HCT116 (cell line): ENCODE results near the gene TNKS1BP1. TPM values are rescaled to one million over a fixed set of nuclear protein-coding genes. Genes with fewer than 3 reads are reported as not detected.

Source experiments
- ATAC-seq: fragments of 200-7000 bp; cut with Tn5 transposase; 2 replicates; pipeline ENCODE4 v1.9.1; 2020; ENCODE audit warnings: mild to moderate bottlenecking, moderate library complexity
- BruUV-seq: library from RNA; stranded (reverse); fragments of 400-500 nt; replicated peaks from 2 replicates; lab custom pipeline; 2021; lab: Mats Ljungman, UMichigan
- CTCF ChIA-PET: fragments of 300-600 bp; sonication (Branson Sonifier 250); formaldehyde crosslinking; loops from one replicate; lab custom pipeline; 2021; ENCODE audit warnings: antibody characterized with exemption; lab: Charles Lee
- POLR2A ChIA-PET: fragments of 300-600, 350-600 bp; sonication (Branson Sonifier 250); formaldehyde crosslinking; loops from one replicate; lab custom pipeline; 2021; ENCODE audit warnings: antibody characterized with exemption; lab: Charles Lee
- RAD21 ChIA-PET, 2 experiments: fragments of 300-600 bp; sonication (Branson Sonifier 250); formaldehyde crosslinking; loops; one replicate each; lab custom pipeline; 2023; ENCODE audit warnings: low total read pairs in 2 of 2; ENCODE audit not compliant: uncharacterized antibody in 2 of 2, unreplicated experiment in 2 of 2, low non-redundant PET in 1 of 2; lab: Charles Lee
- DNase-seq: peaks from one replicate; pipeline ENCODE4 v3.0.0-alpha.2; 2010; ENCODE audit warnings: low read depth, low spot score
- H2AFZ ChIP-seq: fragments of 200-600 bp; shearing (Covaris generic), sonication (generic); 2 replicates; pipeline ENCODE4 v1.6.1; 2017; ENCODE audit warnings: low read depth, mixed run types, mixed read lengths, antibody characterized with exemption, low read length; ENCODE audit not compliant: poor library complexity, severe bottlenecking
- H3K27ac ChIP-seq: 2 replicates; pipeline ENCODE4 v1.5.1; 2012; ENCODE audit warnings: low read depth, low read length
- H3K27me3 ChIP-seq: fragments of 200-600 bp; sonication (generic); 2 replicates; pipeline ENCODE4 v1.6.1; 2016; ENCODE audit warnings: mixed run types, low read length, mixed read lengths; ENCODE audit not compliant: insufficient read depth
- H3K36me3 ChIP-seq, 2 experiments: fragments of 200-500 bp in 1 of 2; fragments of 200-600 bp in 1 of 2; sonication (Bioruptor generic) in 1 of 2; sonication (generic) in 1 of 2; 2 replicates each; pipeline versions ENCODE4 v1.5.1 to v1.6.1; 2014 to 2016; ENCODE audit warnings: low read length in 2 of 2, inconsistent platforms in 1 of 2, mixed read lengths in 1 of 2, mixed run types in 1 of 2; ENCODE audit not compliant: insufficient read depth in 2 of 2, control insufficient read depth in 1 of 2
- H3K4me1 ChIP-seq, 2 experiments: fragments of 200-600 bp in 1 of 2; sonication (generic) in 1 of 2; 2 replicates each; pipeline versions ENCODE4 v1.5.1 to v1.6.1; 2012 to 2017; ENCODE audit warnings: low read length in 2 of 2, inconsistent platforms in 1 of 2, mild to moderate bottlenecking in 1 of 2, mixed read lengths in 1 of 2, mixed run types in 1 of 2, moderate library complexity in 1 of 2; ENCODE audit not compliant: insufficient read depth in 2 of 2, control insufficient read depth in 1 of 2
- H3K4me2 ChIP-seq: fragments of 200-600 bp; sonication (generic); 2 replicates; pipeline ENCODE4 v1.6.1; 2017; ENCODE audit warnings: mixed run types, low read length, mixed read lengths
- H3K4me3 ChIP-seq, 2 experiments: fragments of 200-600 bp in 1 of 2; sonication (generic) in 1 of 2; replicated peaks in 1 of 2; 2 replicates each; pipeline ENCODE4 v1.5.1; 2011 to 2016; ENCODE audit warnings: low read length in 2 of 2, control low read depth in 1 of 2, low read depth in 1 of 2, mild to moderate bottlenecking in 1 of 2, mixed read lengths in 1 of 2, mixed run types in 1 of 2
- H3K79me2 ChIP-seq: fragments of 200-600 bp; sonication (generic); 2 replicates; pipeline ENCODE4 v1.6.1; 2017; ENCODE audit warnings: mild to moderate bottlenecking, mixed run types, low read length, moderate library complexity, mixed read lengths; ENCODE audit not compliant: insufficient read depth
- H3K9ac ChIP-seq: fragments of 200-600 bp; sonication (generic); 2 replicates; pipeline ENCODE4 v1.6.1; 2016; ENCODE audit warnings: low read length, mixed read lengths
- H3K9me2 ChIP-seq: fragments of 200-600 bp; sonication (generic), shearing (Covaris generic); 2 replicates; pipeline ENCODE4 v1.6.1; 2017; ENCODE audit warnings: mixed run types, mild to moderate bottlenecking, moderate library complexity; ENCODE audit not compliant: insufficient read depth
- H3K9me3 ChIP-seq, 2 experiments: fragments of 200-500 bp in 1 of 2; fragments of 200-600 bp in 1 of 2; sonication (Bioruptor generic) in 1 of 2; sonication (generic) in 1 of 2; 2 replicates each; pipeline ENCODE4 v1.6.1; 2014 to 2017; ENCODE audit warnings: low read length in 2 of 2, mixed read lengths in 2 of 2, inconsistent platforms in 1 of 2, low read depth in 1 of 2, mild to moderate bottlenecking in 1 of 2, mixed run types in 1 of 2, moderate library complexity in 1 of 2; ENCODE audit not compliant: control insufficient read depth in 1 of 2, insufficient read depth in 1 of 2
- H4K20me1 ChIP-seq: fragments of 200-600 bp; sonication (generic), shearing (Covaris generic); 2 replicates; pipeline ENCODE4 v1.6.1; 2017; ENCODE audit warnings: mixed run types, mild to moderate bottlenecking, moderate library complexity; ENCODE audit not compliant: insufficient read depth
- CEBPB ChIP-seq: IDR thresholded peaks from 2 replicates; pipeline ENCODE4 v1.6.1; 2012; ENCODE audit warnings: low read depth
- EGR1 ChIP-seq: IDR thresholded peaks from 2 replicates; pipeline ENCODE4 v1.6.1; 2012; ENCODE audit warnings: low read depth
- ELF1 ChIP-seq: IDR thresholded peaks from 2 replicates; pipeline ENCODE4 v1.6.1; 2012; ENCODE audit warnings: low read depth, borderline replicate concordance
- EZH2phosphoT487 ChIP-seq: fragments of 200-600 bp; IDR thresholded peaks from 2 replicates; pipeline ENCODE4 v1.6.1; 2018; ENCODE audit warnings: antibody characterized with exemption, borderline replicate concordance
- POLR2AphosphoS5 ChIP-seq: IDR thresholded peaks from 2 replicates; pipeline ENCODE4 v1.6.1; 2011; ENCODE audit warnings: mild to moderate bottlenecking, low read depth, low read length, moderate library complexity
- SIN3A ChIP-seq: IDR thresholded peaks from 2 replicates; pipeline ENCODE4 v1.6.1; 2012; ENCODE audit warnings: low read depth
- SP1 ChIP-seq: IDR thresholded peaks from 2 replicates; pipeline ENCODE4 v1.6.1; 2012; ENCODE audit warnings: low read depth
- ZFX ChIP-seq: fragments of 450-650 bp; IDR thresholded peaks from 2 replicates; pipeline ENCODE4 v1.6.1; 2017
- ZNF274 ChIP-seq: fragments of 200-500 bp; sonication (Bioruptor generic); IDR thresholded peaks from 2 replicates; pipeline ENCODE4 v1.6.1; 2014; ENCODE audit warnings: mild to moderate bottlenecking, low read depth, low read length, inconsistent platforms
- intact Hi-C: fragments of 100-400 bp; cut with micrococcal nuclease; formaldehyde crosslinking; loops from 2 replicates; pipeline ENCODE4 v1.10.0; 2022
- total RNA-seq: library from RNA; stranded (reverse); gene quantifications from one replicate; pipeline ENCODE4 v1.2.1, GENCODE V29; 2021; ENCODE audit not compliant: unreplicated experiment
- TF ChIP-seq, protein P1 (sequence below), 3 experiments: fragments of 200-600 bp in 1 of 3; sonication (generic) in 1 of 3; IDR thresholded peaks in 2 of 3; conservative IDR thresholded peaks in 1 of 3; 2 replicates each; pipeline ENCODE4 v1.5.1; 2012 to 2017; ENCODE audit warnings: low read depth in 2 of 3, low read length in 2 of 3, antibody characterized with exemption in 1 of 3, borderline replicate concordance in 1 of 3, control low read depth in 1 of 3, mild to moderate bottlenecking in 1 of 3, mixed read lengths in 1 of 3, mixed run types in 1 of 3, moderate library complexity in 1 of 3; ENCODE audit not compliant: insufficient read depth in 1 of 3
- TF ChIP-seq, protein P2 (sequence below): IDR thresholded peaks from 2 replicates; pipeline ENCODE4 v1.6.1; 2012
- TF ChIP-seq, protein P3 (sequence below): IDR thresholded peaks from 2 replicates; pipeline ENCODE4 v1.6.1; 2012

TNKS1BP1 gene
- total RNA-seq, 1 experiment from 2014 or later, result 77.6 TPM

DNA sequence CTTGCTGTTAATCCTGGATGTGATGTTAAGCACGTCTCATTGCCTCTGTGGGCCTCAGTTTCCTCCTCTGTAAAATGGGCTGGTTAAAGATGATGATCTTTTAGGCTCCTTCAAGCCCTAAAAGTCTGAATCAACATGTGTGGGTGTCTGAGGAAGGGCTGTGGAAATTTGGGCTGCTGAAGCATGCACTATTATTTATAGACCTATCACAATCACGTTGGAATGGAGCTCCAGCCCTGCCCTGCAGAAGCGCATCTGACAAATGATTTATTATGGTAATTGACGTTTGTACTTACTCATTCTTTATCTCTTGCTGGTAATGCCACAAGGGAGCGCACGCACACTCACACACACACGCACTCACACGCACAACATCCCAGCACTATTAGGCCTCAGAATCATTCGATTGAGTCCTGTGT is 33.8 kb upstream of the TNKS1BP1 start:
- Histone ChIP-seq H3K4me1 (no peaks in the 10 kb centered on the region), H4K20me1 (no peaks in the 10 kb centered on the region), H3K79me2 (no peaks in the 10 kb centered on the region), H3K27me3 (0 out of 2 replicates have a peak, but pooled peaks cover 5% of the 10 kb centered on the region), H3K4me2 (no peak overlapping the region), H3K36me3 (no peaks in the 10 kb centered on the region), H2AFZ (no peak overlapping the region), H3K9ac (no peak overlapping the region)
- DNase-seq, result no peak
- intact Hi-C loops, result no loop called here
- no TSS peak for BruUV-seq
- TF ChIP-seq EGR1, result no peak
- no peak for TF ChIP-seq ZNF274
- TF ChIP-seq SIN3A, result no peak
- no peak for TF ChIP-seq ELF1
- TF ChIP-seq, protein P1, sequence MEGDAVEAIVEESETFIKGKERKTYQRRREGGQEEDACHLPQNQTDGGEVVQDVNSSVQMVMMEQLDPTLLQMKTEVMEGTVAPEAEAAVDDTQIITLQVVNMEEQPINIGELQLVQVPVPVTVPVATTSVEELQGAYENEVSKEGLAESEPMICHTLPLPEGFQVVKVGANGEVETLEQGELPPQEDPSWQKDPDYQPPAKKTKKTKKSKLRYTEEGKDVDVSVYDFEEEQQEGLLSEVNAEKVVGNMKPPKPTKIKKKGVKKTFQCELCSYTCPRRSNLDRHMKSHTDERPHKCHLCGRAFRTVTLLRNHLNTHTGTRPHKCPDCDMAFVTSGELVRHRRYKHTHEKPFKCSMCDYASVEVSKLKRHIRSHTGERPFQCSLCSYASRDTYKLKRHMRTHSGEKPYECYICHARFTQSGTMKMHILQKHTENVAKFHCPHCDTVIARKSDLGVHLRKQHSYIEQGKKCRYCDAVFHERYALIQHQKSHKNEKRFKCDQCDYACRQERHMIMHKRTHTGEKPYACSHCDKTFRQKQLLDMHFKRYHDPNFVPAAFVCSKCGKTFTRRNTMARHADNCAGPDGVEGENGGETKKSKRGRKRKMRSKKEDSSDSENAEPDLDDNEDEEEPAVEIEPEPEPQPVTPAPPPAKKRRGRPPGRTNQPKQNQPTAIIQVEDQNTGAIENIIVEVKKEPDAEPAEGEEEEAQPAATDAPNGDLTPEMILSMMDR (IDR thresholded peaks at IDR 0.05 in 2 of 3, conservative IDR thresholded peaks at IDR 0.05 in 1 of 3; ENCODE audit: borderline replicate concordance in 1 of 3, insufficient read depth in 1 of 3, low read depth in 2 of 3, low read length in 2 of 3), result no peak
- no peak for TF ChIP-seq ZFX
- TF ChIP-seq SP1, result no peak
- TF ChIP-seq EZH2phosphoT487, result no peak
- TF ChIP-seq POLR2AphosphoS5, result no peak
- TF ChIP-seq, protein P2, sequence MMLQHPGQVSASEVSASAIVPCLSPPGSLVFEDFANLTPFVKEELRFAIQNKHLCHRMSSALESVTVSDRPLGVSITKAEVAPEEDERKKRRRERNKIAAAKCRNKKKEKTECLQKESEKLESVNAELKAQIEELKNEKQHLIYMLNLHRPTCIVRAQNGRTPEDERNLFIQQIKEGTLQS, result no peak
- no peak for TF ChIP-seq CEBPB
- TF ChIP-seq, protein P3, sequence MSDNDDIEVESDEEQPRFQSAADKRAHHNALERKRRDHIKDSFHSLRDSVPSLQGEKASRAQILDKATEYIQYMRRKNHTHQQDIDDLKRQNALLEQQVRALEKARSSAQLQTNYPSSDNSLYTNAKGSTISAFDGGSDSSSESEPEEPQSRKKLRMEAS, result no peak
- TF ChIP-seq, all 23 proteins: peak for 0
- Histone ChIP-seq H3K4me3 (no peak overlapping the region), H3K27ac (no peak overlapping the region), H3K9me2 (no peaks in the 10 kb centered on the region), H3K9me3 (no peaks in the 10 kb centered on the region)
- ChIA-PET RAD21 (no interaction called here), CTCF (no interaction called here), POLR2A (no interaction called here)
- ATAC-seq, result no peak
